SK-N-SH (cell line): ENCODE data around the gene NTM. TPM values are rescaled to one million over a fixed set of nuclear protein-coding genes. Genes with fewer than 3 reads are reported as not detected.

Experiments used
- CTCF ChIA-PET: fragments of 300-600, 350-600 bp; formaldehyde crosslinking; extraction: SDS; loops from one replicate; lab custom pipeline; 2021; lab: Yijun Ruan, JAX
- POLR2A ChIA-PET: fragments of 350-600 bp; sonication (Branson Sonifier 250); formaldehyde crosslinking; extraction: SDS; loops from one replicate; lab custom pipeline; 2020; ENCODE audit warnings: antibody characterized with exemption, inconsistent platforms; lab: Yijun Ruan, JAX
- DNase-seq: peaks from one replicate; pipeline ENCODE4 v3.0.0; 2012
- H2AFZ ChIP-seq: fragments of 200-600 bp; sonication (generic); 2 replicates; pipeline ENCODE4 v1.8.1; 2016; ENCODE audit warnings: antibody characterized with exemption, mild to moderate bottlenecking, low read depth
- H3F3A ChIP-seq: fragments of 200-600 bp; sonication (generic); replicated peaks from 2 replicates; pipeline ENCODE3; 2016; ENCODE audit warnings: antibody characterized with exemption, mild to moderate bottlenecking; ENCODE audit not compliant: insufficient read depth
- H3K27ac ChIP-seq, 2 experiments: fragments of 200-500 bp in 1 of 2; fragments of 200-600 bp in 1 of 2; sonication (Bioruptor generic) in 1 of 2; sonication (generic), shearing (Covaris generic) in 1 of 2; 2 replicates each; pipeline versions ENCODE4 v1.5.1 to v1.6.1; 2014 to 2016; ENCODE audit warnings: low read depth in 2 of 2, inconsistent platforms in 1 of 2, low read length in 1 of 2, mild to moderate bottlenecking in 1 of 2, mixed read lengths in 1 of 2
- H3K27me3 ChIP-seq: fragments of 200-600 bp; sonication (generic), shearing (Covaris generic); 2 replicates; pipeline ENCODE4 v1.6.1; 2016; ENCODE audit warnings: mixed run types; ENCODE audit not compliant: insufficient read depth
- H3K36me3 ChIP-seq, 2 experiments: fragments of 200-500 bp in 1 of 2; fragments of 200-600 bp in 1 of 2; sonication (Bioruptor generic) in 1 of 2; sonication (generic) in 1 of 2; replicated peaks in 1 of 2; 2 replicates each; pipeline versions ENCODE3 to v1.5.1; 2014 to 2016; ENCODE audit warnings: low read length in 1 of 2, mild to moderate bottlenecking in 1 of 2; ENCODE audit not compliant: insufficient read depth in 2 of 2, control insufficient read depth in 1 of 2
- H3K4me1 ChIP-seq, 2 experiments: fragments of 200-500 bp in 1 of 2; fragments of 200-600 bp in 1 of 2; sonication (Bioruptor generic) in 1 of 2; sonication (generic), shearing (Covaris generic) in 1 of 2; 2 replicates each; pipeline versions ENCODE4 v1.5.1 to v1.6.1; 2014 to 2016; ENCODE audit warnings: low read depth in 1 of 2, low read length in 1 of 2, mixed run types in 1 of 2; ENCODE audit not compliant: insufficient read depth in 2 of 2, control insufficient read depth in 1 of 2
- H3K4me2 ChIP-seq: fragments of 200-600 bp; sonication (generic), shearing (Covaris generic); 2 replicates; pipeline ENCODE4 v1.6.1; 2017; ENCODE audit warnings: mixed run types
- H3K4me3 ChIP-seq, 2 experiments: fragments of 200-500 bp in 1 of 2; fragments of 200-600 bp in 1 of 2; sonication (Bioruptor generic) in 1 of 2; sonication (generic), shearing (Covaris generic) in 1 of 2; 2 replicates each; pipeline versions ENCODE4 v1.5.1 to v1.8.1; 2014 to 2016; ENCODE audit warnings: low read depth in 2 of 2, inconsistent platforms in 1 of 2, low read length in 1 of 2, mild to moderate bottlenecking in 1 of 2, mixed read lengths in 1 of 2, moderate library complexity in 1 of 2
- H3K79me2 ChIP-seq: fragments of 200-600 bp; sonication (generic); 2 replicates; pipeline ENCODE4 v1.8.1; 2017; ENCODE audit warnings: mild to moderate bottlenecking; ENCODE audit not compliant: insufficient read depth
- H3K9ac ChIP-seq: fragments of 200-600 bp; sonication (generic); 2 replicates; pipeline ENCODE4 v1.6.1; 2017; ENCODE audit warnings: mixed run types
- H3K9me2 ChIP-seq: fragments of 200-600 bp; sonication (generic); 2 replicates; pipeline ENCODE4 v1.6.1; 2017; ENCODE audit warnings: mixed run types
- H3K9me3 ChIP-seq: fragments of 200-600 bp; sonication (generic); 2 replicates; pipeline ENCODE4 v1.6.1; 2017; ENCODE audit warnings: mixed run types, mild to moderate bottlenecking, moderate library complexity
- H4K20me1 ChIP-seq: fragments of 200-600 bp; sonication (generic); 2 replicates; pipeline ENCODE4 v1.6.1; 2017; ENCODE audit warnings: mild to moderate bottlenecking, mixed run types; ENCODE audit not compliant: insufficient read depth
- CTCF ChIP-seq: fragments of 200-600 bp; sonication (generic); IDR thresholded peaks from 2 replicates; pipeline ENCODE4 v1.6.1; 2017; ENCODE audit warnings: antibody characterized with exemption, mild to moderate bottlenecking, moderate library complexity
- ELF1 ChIP-seq: IDR thresholded peaks from 2 replicates; pipeline ENCODE4 v1.4.0; 2012
- EP300 ChIP-seq, 2 experiments: IDR thresholded peaks; 2 replicates each; pipeline versions ENCODE4 v1.4.0 to v1.6.1; 2012; ENCODE audit warnings: borderline replicate concordance in 1 of 2, low read depth in 1 of 2, low read length in 1 of 2
- FOSL2 ChIP-seq: IDR thresholded peaks from 2 replicates; pipeline ENCODE4 v1.4.0; 2012; ENCODE audit warnings: low read depth, mild to moderate bottlenecking, moderate library complexity, borderline replicate concordance
- FOXJ3 ChIP-seq: sonication (generic); formaldehyde crosslinking; IDR thresholded peaks from 2 replicates; pipeline ENCODE4 v1.5.1; 2020; ENCODE audit warnings: mild to moderate bottlenecking, missing genetic modification reagents
- FOXM1 ChIP-seq: IDR thresholded peaks from 2 replicates; pipeline ENCODE4 v1.4.0; 2012; ENCODE audit warnings: low read depth, mild to moderate bottlenecking
- GABPA ChIP-seq: IDR thresholded peaks from 2 replicates; pipeline ENCODE4 v1.4.0; 2012; ENCODE audit warnings: low read depth, mild to moderate bottlenecking
- IRF3 ChIP-seq: fragments of 150-350 bp; IDR thresholded peaks from 2 replicates; pipeline ENCODE4 v1.6.1; 2016; ENCODE audit warnings: mild to moderate bottlenecking, low read depth, low read length
- JUND ChIP-seq: IDR thresholded peaks from 2 replicates; pipeline ENCODE4 v1.4.0; 2012
- MEF2A ChIP-seq: IDR thresholded peaks from 2 replicates; pipeline ENCODE4 v1.4.0; 2012; ENCODE audit warnings: low read depth, borderline replicate concordance
- NFIC ChIP-seq: IDR thresholded peaks from 2 replicates; pipeline ENCODE4 v1.4.0; 2012; ENCODE audit warnings: borderline replicate concordance
- NRF1 ChIP-seq: IDR thresholded peaks from 2 replicates; pipeline ENCODE4 v1.6.1; 2012; ENCODE audit warnings: low read depth, mild to moderate bottlenecking, low read length
- RAD21 ChIP-seq: IDR thresholded peaks from 2 replicates; pipeline ENCODE4 v1.6.1; 2012; ENCODE audit warnings: mild to moderate bottlenecking, low read length
- REST ChIP-seq: IDR thresholded peaks from 2 replicates; pipeline ENCODE4 v1.6.1; 2012; ENCODE audit warnings: mild to moderate bottlenecking, low read depth, low read length, moderate library complexity
- SIN3A ChIP-seq: IDR thresholded peaks from 2 replicates; pipeline ENCODE4 v1.6.1; 2012; ENCODE audit warnings: low read depth, mild to moderate bottlenecking, low read length, moderate library complexity, borderline replicate concordance
- TEAD4 ChIP-seq: IDR thresholded peaks from 2 replicates; pipeline ENCODE4 v1.4.0; 2012; ENCODE audit warnings: mild to moderate bottlenecking, borderline replicate concordance; ENCODE audit not compliant: insufficient read depth
- USF2 ChIP-seq: fragments of 150-350 bp; IDR thresholded peaks from 2 replicates; pipeline ENCODE4 v1.6.1; 2017; ENCODE audit warnings: antibody characterized with exemption, low read length, low read depth, borderline replicate concordance
- ZBTB33 ChIP-seq: IDR thresholded peaks from 2 replicates; pipeline ENCODE4 v1.4.0; 2012; ENCODE audit warnings: low read depth, borderline replicate concordance
- WGBS: methylation state at CpG from one replicate; pipeline ENCODE4 v1.1.6; 2017; ENCODE audit warnings: low lambda C conversion rate; 5-methylcytosine and 5-hydroxymethylcytosine counted together
- polyA plus RNA-seq, 3 experiments: library from polyadenylated mRNA; depleted of rRNA; stranded (reverse); fragments of >200 nt; gene quantifications; 2 replicates each; pipeline ENCODE4 v1.2.3, GENCODE V29; 2012

The NTM gene
- polyA plus RNA-seq, 1 of the 3 experiments (the other 2 are of a cell fraction): 20.0 TPM

GRCh38 chr11:131932584-131933325 lies 562.3 kb downstream of the NTM start:
- Histone ChIP-seq H3F3A (no peaks in the 10 kb centered on the region), H3K36me3 (no peaks in the 10 kb centered on the region), H3K9me2 (no peaks in the 10 kb centered on the region), H3K4me2 (no peak overlapping the region), H3K9ac (no peak overlapping the region), H2AFZ (no peak overlapping the region), H4K20me1 (no peaks in the 10 kb centered on the region), H3K27ac (no peak overlapping the region), H3K27me3 (no peaks in the 10 kb centered on the region), H3K4me1 (no peaks in the 10 kb centered on the region; a peak in 1 of 4 replicates), H3K4me3 (no peak overlapping the region), H3K79me2 (no peaks in the 10 kb centered on the region; the same call in 1 of the 2 replicates), H3K9me3 (no peaks in the 10 kb centered on the region)
- CTCF ChIA-PET: interaction anchor here (1.3 kb wide), 1 partner anchor 238 kb away, joined by 4 read pairs; no protein-coding TSS in a partner anchor
- POLR2A ChIA-PET: no interaction called here
- no peak for DNase-seq
- TF ChIP-seq TEAD4 (no peak), JUND (no peak), MEF2A (no peak), USF2 (no peak), NFIC (no peak), IRF3 (no peak), ELF1 (no peak), NRF1 (no peak), FOXM1 (no peak), SIN3A (no peak), CTCF (no peak), RAD21 (no peak), FOXJ3 (CRISPR knock-in tag) (no peak), GABPA (no peak), ZBTB33 (no peak), EP300 (IDR thresholded peaks at IDR 0.05; ENCODE audit: borderline replicate concordance in 1 of 2, low read depth in 1 of 2, low read length in 1 of 2) (no peak), FOSL2 (no peak), REST (no peak)
- WGBS: 84% methylated on average over 11 of the region's 13 CpGs
